Epithelial cell of esophagus (primary cell): ENCODE data around the gene RAPGEF1.

Experiments used
- DNase-seq: peaks from one replicate; pipeline ENCODE4 v3.0.0; 2010; ENCODE audit warnings: low read depth
- H3K4me3 ChIP-seq: 2 replicates; pipeline ENCODE4 v1.5.1; 2011; ENCODE audit warnings: mild to moderate bottlenecking, low read length, control low read depth
- CTCF ChIP-seq: IDR thresholded peaks from 2 replicates; pipeline ENCODE4 v1.5.1; 2011; ENCODE audit warnings: low read depth, mild to moderate bottlenecking, low read length, control low read depth, inconsistent platforms; ENCODE audit not compliant: insufficient read depth; ENCODE audit errors: missing control alignments

RAPGEF1 gene

GRCh38 chr9:131736431-131736830, 3.4 kb downstream of the RAPGEF1 start:
- H3K4me3 ChIP-seq, result no peak overlapping the region
- no peak for DNase-seq
- no peak for TF ChIP-seq CTCF

- no peak overlapping the region for H3K4me3 ChIP-seq
- no peak for DNase-seq
- no peak for TF ChIP-seq CTCF
Observed at GRCh38 chr9:131735238-131736128, 4.4 kb downstream of the RAPGEF1 start.

- no peak for DNase-seq
- no peak overlapping the region for H3K4me3 ChIP-seq
- no peak for TF ChIP-seq CTCF
Observed at GRCh38 chr9:131734781-131735180, 5.1 kb downstream of the RAPGEF1 start.

GRCh38 chr9:131734165-131734610, 5.7 kb downstream of the RAPGEF1 start:
- no peak for DNase-seq
- no peak overlapping the region for H3K4me3 ChIP-seq
- no peak for TF ChIP-seq CTCF

- H3K4me3 ChIP-seq, result no peak overlapping the region
- peak; percentile 95 for DNase-seq
- TF ChIP-seq CTCF, result no peak
Observed at GRCh38 chr9:131733541-131734061, 6.3 kb downstream of the RAPGEF1 start.

GRCh38 chr9:131732636-131733289, 7.1 kb downstream of the RAPGEF1 start:
- H3K4me3 ChIP-seq, result no peak overlapping the region
- no peak for DNase-seq

More at GRCh38 chr9:131732636-131733289, 7.1 kb downstream of the RAPGEF1 start:
- TF ChIP-seq CTCF, result no peak
